SK-N-SH (cell line): ENCODE results near the gene CCDC18. TPM values are rescaled to one million over a fixed set of nuclear protein-coding genes. Genes with fewer than 3 reads are reported as not detected.
"Not testable (repeated sequence)": the region's sequence is repeated elsewhere in the genome, so short reads cannot be mapped to it uniquely, and the experiment has no call there.

ENCODE experiments used
- CTCF ChIA-PET: fragments of 300-600, 350-600 bp; formaldehyde crosslinking; extraction: SDS; loops from one replicate; lab custom pipeline; 2021; lab: Yijun Ruan, JAX
- POLR2A ChIA-PET: fragments of 350-600 bp; sonication (Branson Sonifier 250); formaldehyde crosslinking; extraction: SDS; loops from one replicate; lab custom pipeline; 2020; ENCODE audit warnings: antibody characterized with exemption, inconsistent platforms; lab: Yijun Ruan, JAX
- DNase-seq: peaks from one replicate; pipeline ENCODE4 v3.0.0; 2012
- H2AFZ ChIP-seq: fragments of 200-600 bp; sonication (generic); 2 replicates; pipeline ENCODE4 v1.8.1; 2016; ENCODE audit warnings: antibody characterized with exemption, mild to moderate bottlenecking, low read depth
- H3F3A ChIP-seq: fragments of 200-600 bp; sonication (generic); replicated peaks from 2 replicates; pipeline ENCODE3; 2016; ENCODE audit warnings: antibody characterized with exemption, mild to moderate bottlenecking; ENCODE audit not compliant: insufficient read depth
- H3K27ac ChIP-seq, 2 experiments: fragments of 200-500 bp in 1 of 2; fragments of 200-600 bp in 1 of 2; sonication (Bioruptor generic) in 1 of 2; sonication (generic), shearing (Covaris generic) in 1 of 2; 2 replicates each; pipeline versions ENCODE4 v1.5.1 to v1.6.1; 2014 to 2016; ENCODE audit warnings: low read depth in 2 of 2, inconsistent platforms in 1 of 2, low read length in 1 of 2, mild to moderate bottlenecking in 1 of 2, mixed read lengths in 1 of 2
- H3K27me3 ChIP-seq: fragments of 200-600 bp; sonication (generic), shearing (Covaris generic); 2 replicates; pipeline ENCODE4 v1.6.1; 2016; ENCODE audit warnings: mixed run types; ENCODE audit not compliant: insufficient read depth
- H3K36me3 ChIP-seq, 2 experiments: fragments of 200-500 bp in 1 of 2; fragments of 200-600 bp in 1 of 2; sonication (Bioruptor generic) in 1 of 2; sonication (generic) in 1 of 2; replicated peaks in 1 of 2; 2 replicates each; pipeline versions ENCODE3 to v1.5.1; 2014 to 2016; ENCODE audit warnings: low read length in 1 of 2, mild to moderate bottlenecking in 1 of 2; ENCODE audit not compliant: insufficient read depth in 2 of 2, control insufficient read depth in 1 of 2
- H3K4me1 ChIP-seq, 2 experiments: fragments of 200-500 bp in 1 of 2; fragments of 200-600 bp in 1 of 2; sonication (Bioruptor generic) in 1 of 2; sonication (generic), shearing (Covaris generic) in 1 of 2; 2 replicates each; pipeline versions ENCODE4 v1.5.1 to v1.6.1; 2014 to 2016; ENCODE audit warnings: low read depth in 1 of 2, low read length in 1 of 2, mixed run types in 1 of 2; ENCODE audit not compliant: insufficient read depth in 2 of 2, control insufficient read depth in 1 of 2
- H3K4me2 ChIP-seq: fragments of 200-600 bp; sonication (generic), shearing (Covaris generic); 2 replicates; pipeline ENCODE4 v1.6.1; 2017; ENCODE audit warnings: mixed run types
- H3K4me3 ChIP-seq, 2 experiments: fragments of 200-500 bp in 1 of 2; fragments of 200-600 bp in 1 of 2; sonication (Bioruptor generic) in 1 of 2; sonication (generic), shearing (Covaris generic) in 1 of 2; 2 replicates each; pipeline versions ENCODE4 v1.5.1 to v1.8.1; 2014 to 2016; ENCODE audit warnings: low read depth in 2 of 2, inconsistent platforms in 1 of 2, low read length in 1 of 2, mild to moderate bottlenecking in 1 of 2, mixed read lengths in 1 of 2, moderate library complexity in 1 of 2
- H3K79me2 ChIP-seq: fragments of 200-600 bp; sonication (generic); 2 replicates; pipeline ENCODE4 v1.8.1; 2017; ENCODE audit warnings: mild to moderate bottlenecking; ENCODE audit not compliant: insufficient read depth
- H3K9ac ChIP-seq: fragments of 200-600 bp; sonication (generic); 2 replicates; pipeline ENCODE4 v1.6.1; 2017; ENCODE audit warnings: mixed run types
- H3K9me2 ChIP-seq: fragments of 200-600 bp; sonication (generic); 2 replicates; pipeline ENCODE4 v1.6.1; 2017; ENCODE audit warnings: mixed run types
- H3K9me3 ChIP-seq: fragments of 200-600 bp; sonication (generic); 2 replicates; pipeline ENCODE4 v1.6.1; 2017; ENCODE audit warnings: mixed run types, mild to moderate bottlenecking, moderate library complexity
- H4K20me1 ChIP-seq: fragments of 200-600 bp; sonication (generic); 2 replicates; pipeline ENCODE4 v1.6.1; 2017; ENCODE audit warnings: mild to moderate bottlenecking, mixed run types; ENCODE audit not compliant: insufficient read depth
- CHD2 ChIP-seq: fragments of 150-350 bp; IDR thresholded peaks from 2 replicates; pipeline ENCODE4 v1.6.1; 2018; ENCODE audit warnings: low read length; ENCODE audit not compliant: partially characterized antibody
- ELF1 ChIP-seq: IDR thresholded peaks from 2 replicates; pipeline ENCODE4 v1.4.0; 2012
- EZH2phosphoT487 ChIP-seq: fragments of 200-600 bp; sonication (generic); IDR thresholded peaks from 2 replicates; pipeline ENCODE4 v1.6.1; 2017; ENCODE audit warnings: low read depth, mixed run types, mild to moderate bottlenecking, antibody characterized with exemption, moderate library complexity, borderline replicate concordance
- FOSL2 ChIP-seq: IDR thresholded peaks from 2 replicates; pipeline ENCODE4 v1.4.0; 2012; ENCODE audit warnings: low read depth, mild to moderate bottlenecking, moderate library complexity, borderline replicate concordance
- FOXJ3 ChIP-seq: sonication (generic); formaldehyde crosslinking; IDR thresholded peaks from 2 replicates; pipeline ENCODE4 v1.5.1; 2020; ENCODE audit warnings: mild to moderate bottlenecking, missing genetic modification reagents
- FOXM1 ChIP-seq: IDR thresholded peaks from 2 replicates; pipeline ENCODE4 v1.4.0; 2012; ENCODE audit warnings: low read depth, mild to moderate bottlenecking
- GABPA ChIP-seq: IDR thresholded peaks from 2 replicates; pipeline ENCODE4 v1.4.0; 2012; ENCODE audit warnings: low read depth, mild to moderate bottlenecking
- GATA2 ChIP-seq: sonication (generic); formaldehyde crosslinking; IDR thresholded peaks from 2 replicates; pipeline ENCODE4 v1.5.0; 2020; ENCODE audit warnings: mild to moderate bottlenecking, missing genetic modification reagents
- IRF3 ChIP-seq: fragments of 150-350 bp; IDR thresholded peaks from 2 replicates; pipeline ENCODE4 v1.6.1; 2016; ENCODE audit warnings: mild to moderate bottlenecking, low read depth, low read length
- JUND ChIP-seq: IDR thresholded peaks from 2 replicates; pipeline ENCODE4 v1.4.0; 2012
- MEF2A ChIP-seq: IDR thresholded peaks from 2 replicates; pipeline ENCODE4 v1.4.0; 2012; ENCODE audit warnings: low read depth, borderline replicate concordance
- TCF12 ChIP-seq: IDR thresholded peaks from 2 replicates; pipeline ENCODE4 v1.4.0; 2012
- ZBTB33 ChIP-seq: IDR thresholded peaks from 2 replicates; pipeline ENCODE4 v1.4.0; 2012; ENCODE audit warnings: low read depth, borderline replicate concordance
- WGBS: methylation state at CpG from one replicate; pipeline ENCODE4 v1.1.6; 2017; ENCODE audit warnings: low lambda C conversion rate; 5-methylcytosine and 5-hydroxymethylcytosine counted together
- polyA plus RNA-seq, 3 experiments: library from polyadenylated mRNA; depleted of rRNA; stranded (reverse); fragments of >200 nt; gene quantifications; 2 replicates each; pipeline ENCODE4 v1.2.3, GENCODE V29; 2012
- TF ChIP-seq, protein P1 (sequence below): fragments of 150-350 bp; IDR thresholded peaks from 2 replicates; pipeline ENCODE4 v1.6.1; 2017; ENCODE audit warnings: antibody characterized with exemption, low read length, low read depth, borderline replicate concordance

CCDC18 gene
- polyA plus RNA-seq, 1 of the 3 experiments (the other 2 are of a cell fraction) = 4.0 TPM

GRCh38 chr1:93174638-93175037, 5.9 kb upstream of the CCDC18 start:
- H3K27ac ChIP-seq, H3K9ac ChIP-seq, POLR2A ChIA-PET, H3K4me3 ChIP-seq, H2AFZ ChIP-seq, H3K9me2 ChIP-seq, H3K27me3 ChIP-seq, DNase-seq, H3K4me2 ChIP-seq, CTCF ChIA-PET, H3K9me3 ChIP-seq: not testable (repeated sequence)
- peaks cover 99% of the 10 kb centered on the region for H3K79me2 ChIP-seq
- peaks cover 68% of the 10 kb centered on the region for H4K20me1 ChIP-seq
- peaks cover 3 to 22% of the 10 kb centered on the region in 2 experiments for H3K36me3 ChIP-seq
- peaks cover 12% of the 10 kb centered on the region for H3F3A ChIP-seq
- 97% methylated on average over 3 of the region's 3 CpGs for WGBS
- H3K4me1 ChIP-seq = peaks cover 3 to 21% of the 10 kb centered on the region in 2 experiments; a peak in 2 of 4 replicates

GRCh38 chr1:93177991-93178390, 2.5 kb upstream of the CCDC18 start:
- Histone ChIP-seq H3K36me3 (peaks cover 3 to 22% of the 10 kb centered on the region in 2 experiments), H3K9ac (peak overlapping the region; percentile 95; the same call in 1 of the 2 replicates), H4K20me1 (peaks cover 44% of the 10 kb centered on the region), H3F3A (peaks cover 18% of the 10 kb centered on the region), H3K27me3 (no peaks in the 10 kb centered on the region), H3K4me1 (peaks cover 3 to 7% of the 10 kb centered on the region in 2 experiments; a peak in 2 of 4 replicates), H3K9me2 (no peaks in the 10 kb centered on the region), H2AFZ (no peak overlapping the region), H3K79me2 (peaks cover 87% of the 10 kb centered on the region), H3K27ac (peak overlapping the region; percentile 56 to 98), H3K4me2 (peak overlapping the region; percentile 93), H3K4me3 (peak overlapping the region; percentile 86 to 96), H3K9me3 (no peaks in the 10 kb centered on the region)
- WGBS = 25% methylated on average over 4 of the region's 4 CpGs
- DNase-seq = no peak
- no peak for TF ChIP-seq GATA2 (CRISPR knock-in tag)
- no peak for TF ChIP-seq IRF3
- TF ChIP-seq ELF1 = no peak
- TF ChIP-seq CHD2 = no peak
- TF ChIP-seq ZBTB33 = no peak
- TF ChIP-seq MEF2A = no peak
- TF ChIP-seq TCF12 = 0 out of 2 replicates have a peak, but pooled peaks have one; percentile 0
- TF ChIP-seq, protein P1, sequence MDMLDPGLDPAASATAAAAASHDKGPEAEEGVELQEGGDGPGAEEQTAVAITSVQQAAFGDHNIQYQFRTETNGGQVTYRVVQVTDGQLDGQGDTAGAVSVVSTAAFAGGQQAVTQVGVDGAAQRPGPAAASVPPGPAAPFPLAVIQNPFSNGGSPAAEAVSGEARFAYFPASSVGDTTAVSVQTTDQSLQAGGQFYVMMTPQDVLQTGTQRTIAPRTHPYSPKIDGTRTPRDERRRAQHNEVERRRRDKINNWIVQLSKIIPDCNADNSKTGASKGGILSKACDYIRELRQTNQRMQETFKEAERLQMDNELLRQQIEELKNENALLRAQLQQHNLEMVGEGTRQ = no peak
- no peak for TF ChIP-seq EZH2phosphoT487
- no peak for TF ChIP-seq FOXM1
- no peak for TF ChIP-seq GABPA
- TF ChIP-seq FOXJ3 (CRISPR knock-in tag) = no peak
- 0 out of 2 replicates have a peak, but pooled peaks have one; percentile 4 for TF ChIP-seq JUND
- peak; percentile 34; the same call in 1 of the 2 replicates for TF ChIP-seq FOSL2
- ChIA-PET POLR2A (no interaction called here), CTCF (interaction anchor here (1.5 kb wide), 1 partner anchor 67 kb away, joined by 3 read pairs; no protein-coding TSS in a partner anchor)
